ENCODE results near the gene DFFB.

DFFB gene

GRCh38 chr1:3888301-3888700 is 31.0 kb downstream of the DFFB start:
- TF ChIP-seq SIN3A (IDR thresholded peaks at IDR 0.05; ENCODE audit: borderline replicate concordance, insufficient read depth, low read length) (no peak), REST (IDR thresholded peaks at IDR 0.05; ENCODE audit: insufficient read depth in 1 of 2, low read depth in 2 of 2, low read length in 2 of 2) (no peak)

GRCh38 chr1:3889936-3890335 is 32.7 kb downstream of the DFFB start:
- TF ChIP-seq POLR2AphosphoS5 (IDR thresholded peaks at IDR 0.05; ENCODE audit: low read depth, low read length) (no peak), SIN3A (IDR thresholded peaks at IDR 0.05; ENCODE audit: borderline replicate concordance, insufficient read depth, low read length) (no peak), TAF1 (IDR thresholded peaks at IDR 0.05; ENCODE audit: borderline replicate concordance, insufficient read depth, low read length) (no peak), REST (IDR thresholded peaks at IDR 0.05; ENCODE audit: insufficient read depth in 1 of 2, low read depth in 2 of 2, low read length in 2 of 2) (no peak), FOXP2 (optimal IDR thresholded peaks at IDR 0.05; ENCODE audit: borderline replicate concordance, extremely low read depth, extremely low read length, insufficient read depth) (no peak)

- TF ChIP-seq SIN3A (IDR thresholded peaks at IDR 0.05; ENCODE audit: borderline replicate concordance, insufficient read depth, low read length) (no peak), TAF1 (IDR thresholded peaks at IDR 0.05; ENCODE audit: borderline replicate concordance, insufficient read depth, low read length) (no peak), FOXP2 (optimal IDR thresholded peaks at IDR 0.05; ENCODE audit: borderline replicate concordance, extremely low read depth, extremely low read length, insufficient read depth) (no peak), REST (IDR thresholded peaks at IDR 0.05; ENCODE audit: insufficient read depth in 1 of 2, low read depth in 2 of 2, low read length in 2 of 2) (no peak), POLR2AphosphoS5 (IDR thresholded peaks at IDR 0.05; ENCODE audit: low read depth, low read length) (no peak)
Measured at GRCh38 chr1:3890389-3891328, 33.4 kb downstream of the DFFB start.

- no peak for TF ChIP-seq FOXP2 (optimal IDR thresholded peaks at IDR 0.05; ENCODE audit: borderline replicate concordance, extremely low read depth, extremely low read length, insufficient read depth)
- no peak for TF ChIP-seq POLR2AphosphoS5 (IDR thresholded peaks at IDR 0.05; ENCODE audit: low read depth, low read length)
- TF ChIP-seq SIN3A (IDR thresholded peaks at IDR 0.05; ENCODE audit: borderline replicate concordance, insufficient read depth, low read length) = no peak
- TF ChIP-seq TAF1 (IDR thresholded peaks at IDR 0.05; ENCODE audit: borderline replicate concordance, insufficient read depth, low read length) = no peak
- no peak for TF ChIP-seq REST (IDR thresholded peaks at IDR 0.05; ENCODE audit: insufficient read depth in 1 of 2, low read depth in 2 of 2, low read length in 2 of 2)
Measured at GRCh38 chr1:3891329-3891865, 34.1 kb downstream of the DFFB start.
